GM12878 (cell line): Measurements from ENCODE around the gene EXOC4. TPM values are rescaled to one million over a fixed set of nuclear protein-coding genes. Genes with fewer than 3 reads are reported as not detected.

Experiments
- ATAC-seq: fragments of 200-7000 bp; cut with Tn5 transposase; 3 replicates; pipeline ENCODE4 v1.9.1; 2020; ENCODE audit warnings: mild to moderate bottlenecking, moderate library complexity
- BruUV-seq: library from RNA; stranded (reverse); fragments of 400-500 nt; replicated peaks from 2 replicates; lab custom pipeline; 2021; lab: Mats Ljungman, UMichigan
- CTCF ChIA-PET: fragments of 300-600 bp; sonication (Branson Sonifier 250); formaldehyde crosslinking; extraction: SDS; loops from one replicate; lab custom pipeline; 2021; ENCODE audit warnings: inconsistent platforms; lab: Yijun Ruan, JAX
- POLR2A ChIA-PET: fragments of 350-600 bp; formaldehyde crosslinking; extraction: SDS; loops from one replicate; lab custom pipeline; 2021; ENCODE audit warnings: inconsistent platforms; lab: Charles Lee
- RAD21 ChIA-PET: fragments of 300-600 bp; sonication (Branson Sonifier 250); formaldehyde crosslinking; loops from one replicate; lab custom pipeline; 2023; ENCODE audit warnings: antibody characterized with exemption; ENCODE audit not compliant: unreplicated experiment; lab: Charles Lee
- SMC1A ChIA-PET: fragments of 300-600 bp; sonication (Branson Sonifier 250); formaldehyde crosslinking; loops from one replicate; lab custom pipeline; 2023; ENCODE audit not compliant: unreplicated experiment, uncharacterized antibody; lab: Charles Lee
- DNase-seq: peaks from one replicate; pipeline ENCODE4 v3.0.0-alpha.2; 2011; ENCODE audit warnings: low read depth, low spot score
- FAIRE-seq: peaks from 3 replicates; lab custom pipeline; 2011; peaks lifted over from hg19 to GRCh38; lab: Jason Lieb, UNC
- H2AFZ ChIP-seq: 2 replicates; pipeline ENCODE4 v1.6.0; 2011; ENCODE audit warnings: low read depth, low read length, control low read depth; ENCODE audit not compliant: control insufficient read depth
- H3K27ac ChIP-seq: 2 replicates; pipeline ENCODE4 v1.5.1; 2011; ENCODE audit warnings: control low read depth; ENCODE audit not compliant: control insufficient read depth, insufficient read depth
- H3K27me3 ChIP-seq, 2 experiments: replicated peaks in 1 of 2; 2 replicates each; pipeline versions ENCODE4 v1.6.0 to v1.6.1; 2011; ENCODE audit warnings: low read length in 1 of 2; ENCODE audit not compliant: control insufficient read depth in 2 of 2, insufficient read depth in 2 of 2
- H3K36me3 ChIP-seq, 2 experiments: 2 replicates each; pipeline ENCODE4 v1.5.1; 2011; ENCODE audit warnings: low read length in 1 of 2; ENCODE audit not compliant: control insufficient read depth in 2 of 2, insufficient read depth in 2 of 2
- H3K4me1 ChIP-seq: 2 replicates; pipeline ENCODE4 v1.6.1; 2011; ENCODE audit warnings: mild to moderate bottlenecking, low read length, moderate library complexity, mixed read lengths; ENCODE audit not compliant: control insufficient read depth, insufficient read depth
- H3K4me2 ChIP-seq: 2 replicates; pipeline ENCODE4 v1.6.0; 2011; ENCODE audit warnings: control low read depth; ENCODE audit not compliant: control insufficient read depth, insufficient read depth
- H3K4me3 ChIP-seq: fragments of 200-600 bp; sonication (generic); 2 replicates; pipeline ENCODE4 v1.5.1; 2016
- H3K79me2 ChIP-seq: 2 replicates; pipeline ENCODE4 v1.6.0; 2011; ENCODE audit warnings: low read length; ENCODE audit not compliant: control insufficient read depth, insufficient read depth
- H3K9ac ChIP-seq: 2 replicates; pipeline ENCODE4 v1.8.0; 2011; ENCODE audit warnings: low read length, control low read depth, mixed read lengths; ENCODE audit not compliant: control insufficient read depth, insufficient read depth
- H3K9me3 ChIP-seq: replicated peaks from 3 replicates; pipeline ENCODE4 v1.5.1; 2011; ENCODE audit warnings: mild to moderate bottlenecking, low read length; ENCODE audit not compliant: control insufficient read depth, insufficient read depth
- H4K20me1 ChIP-seq: 2 replicates; pipeline ENCODE4 v1.6.0; 2011; ENCODE audit not compliant: control insufficient read depth, insufficient read depth
- ATF7 ChIP-seq: fragments of 450-650 bp; IDR thresholded peaks from 2 replicates; pipeline ENCODE4 v1.6.1; 2016; ENCODE audit warnings: low read depth, mild to moderate bottlenecking
- BCL11A ChIP-seq: IDR thresholded peaks from 2 replicates; pipeline ENCODE4 v1.6.1; 2011; ENCODE audit warnings: low read depth, low read length
- BHLHE40 ChIP-seq, 2 experiments: fragments of 450-650 bp in 1 of 2; IDR thresholded peaks; 2 replicates each; pipeline ENCODE4 v1.6.1; 2011 to 2017; ENCODE audit warnings: low read depth in 2 of 2, borderline replicate concordance in 1 of 2, improper control_type of control experiment in 1 of 2, low read length in 1 of 2, mild to moderate bottlenecking in 1 of 2
- CBX5 ChIP-seq: sonication (generic); IDR thresholded peaks from 2 replicates; pipeline ENCODE4 v1.6.1; 2016; ENCODE audit warnings: low read depth, moderate library complexity, mild to moderate bottlenecking, inconsistent platforms
- CEBPB ChIP-seq, 2 experiments: fragments of 150-350 bp in 1 of 2; IDR thresholded peaks; 2 replicates each; pipeline ENCODE4 v1.6.1; 2012 to 2014; ENCODE audit warnings: low read depth in 2 of 2, low read length in 2 of 2, borderline replicate concordance in 1 of 2, inconsistent platforms in 1 of 2
- CHD2 ChIP-seq: IDR thresholded peaks from 2 replicates; pipeline ENCODE4 v1.6.1; 2011; ENCODE audit warnings: low read depth, low read length, improper control_type of control experiment, borderline replicate concordance
- CREM ChIP-seq: IDR thresholded peaks from 2 replicates; pipeline ENCODE4 v1.6.1; 2014; ENCODE audit warnings: antibody characterized with exemption, low read depth
- FOS ChIP-seq: IDR thresholded peaks from 3 replicates; pipeline ENCODE4 v1.6.1; 2011; ENCODE audit warnings: borderline replicate concordance; ENCODE audit not compliant: insufficient read length; ENCODE audit errors: extremely low read depth
- HCFC1 ChIP-seq: fragments of 150-350 bp; IDR thresholded peaks from 2 replicates; pipeline ENCODE4 v1.6.1; 2014; ENCODE audit warnings: low read length
- HDAC2 ChIP-seq: fragments of 200-600 bp; sonication (generic); IDR thresholded peaks from 2 replicates; pipeline ENCODE4 v1.6.1; 2017
- HDAC6 ChIP-seq: fragments of 200-600 bp; sonication (generic); IDR thresholded peaks from one replicate; pipeline ENCODE4 v1.8.0; 2017; ENCODE audit warnings: antibody characterized with exemption; ENCODE audit not compliant: unreplicated experiment
- JUNB ChIP-seq: IDR thresholded peaks from 2 replicates; pipeline ENCODE4 v1.6.1; 2016; ENCODE audit warnings: antibody characterized with exemption, mild to moderate bottlenecking
- KLF5 ChIP-seq: fragments of 450-650 bp; IDR thresholded peaks from 2 replicates; pipeline ENCODE4 v1.6.1; 2014; ENCODE audit warnings: mild to moderate bottlenecking; ENCODE audit not compliant: partially characterized antibody
- MAX ChIP-seq: IDR thresholded peaks from 2 replicates; pipeline ENCODE4 v1.6.1; 2012; ENCODE audit warnings: low read depth, low read length, improper control_type of control experiment
- MYC ChIP-seq: IDR thresholded peaks from 2 replicates; pipeline ENCODE4 v1.6.1; 2011; ENCODE audit warnings: mild to moderate bottlenecking, low read length, moderate library complexity, inconsistent platforms; ENCODE audit not compliant: insufficient read depth, insufficient replicate concordance, insufficient read length, severe bottlenecking
- PML ChIP-seq: IDR thresholded peaks from 2 replicates; pipeline ENCODE4 v1.6.1; 2012; ENCODE audit warnings: low read length, inconsistent platforms
- RELA ChIP-seq: fragments of 450-650 bp; IDR thresholded peaks from 2 replicates; pipeline ENCODE4 v1.8.0; 2014; ENCODE audit warnings: borderline replicate concordance; ENCODE audit not compliant: partially characterized antibody
- SIN3A ChIP-seq: IDR thresholded peaks from 2 replicates; pipeline ENCODE4 v1.6.1; 2012; ENCODE audit warnings: low read depth, low read length, improper control_type of control experiment
- SREBF1 ChIP-seq: IDR thresholded peaks from 2 replicates; pipeline ENCODE4 v1.6.1; 2012; ENCODE audit warnings: mild to moderate bottlenecking, low read length
- TAF1 ChIP-seq: IDR thresholded peaks from 2 replicates; pipeline ENCODE4 v1.6.1; 2011; ENCODE audit warnings: mild to moderate bottlenecking, low read depth, low read length, borderline replicate concordance
- WRNIP1 ChIP-seq: IDR thresholded peaks from 2 replicates; pipeline ENCODE4 v1.6.1; 2011; ENCODE audit warnings: low read depth, low read length, improper control_type of control experiment, borderline replicate concordance
- ZNF207 ChIP-seq: fragments of 450-650 bp; IDR thresholded peaks from 2 replicates; pipeline ENCODE4 v1.6.1; 2014; ENCODE audit warnings: antibody characterized with exemption, mild to moderate bottlenecking, borderline replicate concordance
- ZNF24 ChIP-seq: fragments of 450-650 bp; IDR thresholded peaks from 2 replicates; pipeline ENCODE4 v1.6.1; 2017; ENCODE audit warnings: antibody characterized with exemption, mild to moderate bottlenecking
- WGBS: methylation state at CpG from one replicate; pipeline ENCODE4 v1.1.6; 2016; ENCODE audit warnings: low lambda C conversion rate; ENCODE audit not compliant: insufficient replicate concordance, insufficient coverage; ENCODE audit errors: missing lambda C conversion rate; 5-methylcytosine and 5-hydroxymethylcytosine counted together
- in situ Hi-C: fragments of 300-500 bp; cut with MboI; formaldehyde crosslinking; loops from 9 replicates; pipeline ENCODE4 v1.14.3; 2018; ENCODE audit warnings: mixed read lengths
- intact Hi-C: fragments of 100-400 bp; cut with micrococcal nuclease; formaldehyde crosslinking; loops from one replicate; pipeline ENCODE4 v1.14.2; 2022; ENCODE audit not compliant: unreplicated experiment
- polyA plus RNA-seq, 11 experiments: library from polyadenylated mRNA; depleted of rRNA in 4 of 11; unstranded in 6 of 11; stranded (reverse) in 5 of 11; fragments of >200 nt; fragmentation: Nextera tagmentation in 4 of 11; fragmentation: Illumina TruSeq in 1 of 11; extraction: Ambion mirVana in 4 of 11; extraction: Trizol in 1 of 11; gene quantifications; 1 replicate in 1 of 11; 2 replicates in 10 of 11; pipeline versions ENCODE4 v1.2.1 to v1.2.3, GENCODE V29; 2011 to 2016; ENCODE audit warnings: inconsistent platforms in 2 of 11, missing spikeins in 2 of 11, low read depth in 1 of 11
- total RNA-seq, 4 experiments: library from RNA; depleted of rRNA in 3 of 4; stranded (reverse); fragments of >200 nt in 3 of 4; fragmentation: Illumina TruSeq in 1 of 4; extraction: Trizol in 1 of 4; gene quantifications; 2 replicates each; pipeline versions ENCODE4 v1.2.1 to v1.2.3, GENCODE V29; 2013 to 2021

EXOC4 gene
- total and polyA plus RNA-seq, 10 of the 15 experiments (the other 5 are each of a cell fraction or from before 2014, with no cell fraction given): 13.2 to 44.5 (median 29.6) TPM

DNA sequence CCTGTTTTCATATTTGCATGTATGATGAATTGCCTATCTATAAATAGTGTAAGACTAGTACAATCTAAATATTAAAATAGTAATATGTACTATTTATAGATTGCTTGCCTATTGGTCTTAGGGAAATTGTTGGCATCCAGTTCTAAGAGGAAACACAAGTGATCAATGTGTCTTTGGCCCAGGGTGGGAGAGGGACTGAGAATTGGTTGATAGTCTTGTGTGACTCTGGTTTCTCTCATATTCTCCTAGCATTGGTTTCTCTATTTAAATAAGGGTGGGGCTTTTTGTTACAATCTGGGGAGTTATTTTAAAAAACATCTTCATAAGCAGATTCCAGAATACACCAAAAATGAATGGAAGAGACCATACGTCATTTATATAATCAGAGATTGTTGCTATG lies 250.1 kb downstream of the EXOC4 start:
- BruUV-seq: no TSS peak
- Histone ChIP-seq H4K20me1 (no peaks in the 10 kb centered on the region), H3K27me3 (no peaks in the 10 kb centered on the region), H3K36me3 (no peaks in the 10 kb centered on the region), H3K27ac (no peak overlapping the region), H3K4me3 (no peak overlapping the region), H3K79me2 (no peaks in the 10 kb centered on the region), H3K9me3 (no peaks in the 10 kb centered on the region), H3K4me1 (no peaks in the 10 kb centered on the region), H3K4me2 (no peak overlapping the region), H3K9ac (no peak overlapping the region), H2AFZ (no peak overlapping the region)
- ChIA-PET SMC1A (no interaction called here), RAD21 (no interaction called here), CTCF (no interaction called here), POLR2A (no interaction called here)
- intact Hi-C loops: no loop called here
- 100% methylated on average over 1 of the region's 1 CpG for WGBS
- ATAC-seq (no peak), DNase-seq (no peak), FAIRE-seq (no peak)
- TF ChIP-seq HDAC2: no peak
- TF ChIP-seq MAX: no peak
- TF ChIP-seq ATF7: no peak
- no peak for TF ChIP-seq PML
- TF ChIP-seq WRNIP1: no peak
- no peak for TF ChIP-seq KLF5
- no peak for TF ChIP-seq BHLHE40 (IDR thresholded peaks at IDR 0.05; ENCODE audit: borderline replicate concordance in 1 of 2, low read depth in 2 of 2, low read length in 1 of 2)
- TF ChIP-seq CBX5: no peak
- TF ChIP-seq BCL11A: no peak
- no peak for TF ChIP-seq JUNB
- in situ Hi-C loops: no loop called here

DNA sequence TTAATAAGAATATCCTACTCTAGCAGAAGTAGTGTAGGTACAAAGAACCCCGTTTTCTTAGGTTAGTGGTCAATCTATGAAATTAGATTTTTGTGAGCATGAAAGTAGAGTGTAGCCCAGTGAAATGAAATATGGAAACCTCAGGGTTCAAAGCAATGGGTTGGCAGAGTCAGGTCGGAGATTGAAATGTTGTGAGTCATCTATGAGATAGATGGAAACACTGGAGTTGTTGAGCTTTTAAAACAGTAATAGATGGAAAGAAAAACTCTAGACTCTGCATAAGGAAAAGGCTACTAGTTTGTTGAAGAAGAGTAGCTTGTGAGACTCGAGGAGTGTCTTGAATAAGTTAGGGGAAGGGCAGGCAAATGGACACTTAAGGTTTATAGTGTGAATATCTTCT lies 251.9 kb downstream of the EXOC4 start:
- BruUV-seq: no TSS peak
- Histone ChIP-seq H3K4me2 (no peak overlapping the region), H3K27ac (no peak overlapping the region), H3K36me3 (no peaks in the 10 kb centered on the region), H3K27me3 (no peaks in the 10 kb centered on the region), H2AFZ (no peak overlapping the region), H3K4me1 (no peaks in the 10 kb centered on the region), H3K9ac (no peak overlapping the region), H3K9me3 (no peaks in the 10 kb centered on the region), H3K4me3 (no peak overlapping the region), H4K20me1 (no peaks in the 10 kb centered on the region), H3K79me2 (no peaks in the 10 kb centered on the region)
- ChIA-PET CTCF (no interaction called here), RAD21 (no interaction called here), SMC1A (interaction anchor here (2.2 kb wide), 1 partner anchor 14 kb away, joined by 5 read pairs; no protein-coding TSS in a partner anchor)
- FAIRE-seq (no peak), ATAC-seq (no peak), DNase-seq (no peak)
- intact Hi-C loops: no loop called here
- WGBS: 97% methylated on average over 3 of the region's 3 CpGs
- in situ Hi-C loops: no loop called here
- no peak for TF ChIP-seq HDAC6
- no peak for TF ChIP-seq HCFC1
- no peak for TF ChIP-seq SREBF1
- no peak for TF ChIP-seq ZNF24
- no peak for TF ChIP-seq CEBPB (IDR thresholded peaks at IDR 0.05; ENCODE audit: borderline replicate concordance in 1 of 2, low read depth in 2 of 2, low read length in 2 of 2)
- TF ChIP-seq FOS: no peak
- no peak for TF ChIP-seq CREM
- no peak for TF ChIP-seq SIN3A
- no peak for TF ChIP-seq CHD2
- TF ChIP-seq TAF1: no peak
- no peak for TF ChIP-seq ZNF207
- TF ChIP-seq MYC: no peak
- TF ChIP-seq RELA: no peak
- TF ChIP-seq, all 136 proteins: peak for 0
- POLR2A ChIA-PET: no interaction called here
